HFFc6 (cell line): ENCODE measurements around the gene POLR1G. TPM values are rescaled to one million over a fixed set of nuclear protein-coding genes. Genes with fewer than 3 reads are reported as not detected.

Experiments used
- DNase-seq: peaks from one replicate; pipeline ENCODE4 v3.0.0-alpha.2; 2018
- H3K27ac Mint-ChIP-seq: 2 replicates; pipeline ENCODE4 v1.8.0; 2020; ENCODE audit warnings: mild to moderate bottlenecking, mixed read lengths
- H3K27me3 Mint-ChIP-seq: 2 replicates; pipeline ENCODE4 v1.8.0; 2021; ENCODE audit warnings: mild to moderate bottlenecking, moderate library complexity, mixed read lengths; ENCODE audit not compliant: insufficient read depth
- H3K36me3 Mint-ChIP-seq: 2 replicates; pipeline ENCODE4 v1.8.0; 2021; ENCODE audit warnings: low read depth, mixed read lengths
- H3K4me1 Mint-ChIP-seq: 2 replicates; pipeline ENCODE4 v1.8.0; 2020; ENCODE audit warnings: low read depth, mixed read lengths
- H3K4me3 Mint-ChIP-seq: 2 replicates; pipeline ENCODE4 v1.8.0; 2020; ENCODE audit warnings: mild to moderate bottlenecking, moderate library complexity, mixed read lengths
- H3K9me3 Mint-ChIP-seq: 2 replicates; pipeline ENCODE4 v1.8.0; 2020; ENCODE audit warnings: mild to moderate bottlenecking, mixed read lengths
- total RNA-seq, 6 experiments: library from RNA; stranded (reverse); fragmentation: NEBNext Ultra II Directional; extraction: Animal tissue kit (Norgen Biotek cat#: 25700); gene quantifications; 2 replicates in 1 of 6; 3 replicates in 5 of 6; pipeline ENCODE4 v1.2.3, GENCODE V29; 2021
- TF ChIP-seq, protein P1 (sequence below): fragments of 200-600 bp; sonication (generic); IDR thresholded peaks from 2 replicates; pipeline ENCODE4 v1.5.0; 2021; ENCODE audit warnings: antibody characterized with exemption, mild to moderate bottlenecking

Gene POLR1G
- total RNA-seq, 6 experiments from 2014 or later = 13.7 to 25.8 (median 15.1) TPM

DNA sequence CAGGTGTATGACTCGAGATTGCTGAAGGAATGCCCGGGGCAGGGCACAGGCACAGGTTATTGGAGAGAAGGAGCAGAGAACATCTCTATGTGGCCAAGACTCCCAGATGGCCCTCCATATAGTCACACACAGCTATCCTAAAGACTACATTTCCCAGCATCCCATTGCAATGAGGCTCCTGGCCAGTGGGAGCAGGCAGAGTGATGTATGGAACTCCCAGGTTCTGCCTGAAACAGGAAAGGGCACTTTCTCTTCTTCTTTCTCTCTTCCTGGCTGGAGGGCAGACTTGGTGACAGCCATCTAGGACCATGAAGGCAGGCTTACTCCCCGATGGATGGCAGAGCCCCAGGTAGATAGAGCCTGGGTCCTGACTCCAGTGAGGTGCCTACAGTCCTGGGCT is 15.1 kb upstream of the POLR1G start:
- DNase-seq = no peak
- no peaks in the 10 kb centered on the region for H3K36me3 Mint-ChIP-seq
- peaks cover 6% of the 10 kb centered on the region; the same call in 1 of the 2 replicates for H3K4me1 Mint-ChIP-seq
- no peak overlapping the region for H3K27ac Mint-ChIP-seq
- no peaks in the 10 kb centered on the region; the same call in 1 of the 2 replicates for H3K27me3 Mint-ChIP-seq
- TF ChIP-seq, protein P1, sequence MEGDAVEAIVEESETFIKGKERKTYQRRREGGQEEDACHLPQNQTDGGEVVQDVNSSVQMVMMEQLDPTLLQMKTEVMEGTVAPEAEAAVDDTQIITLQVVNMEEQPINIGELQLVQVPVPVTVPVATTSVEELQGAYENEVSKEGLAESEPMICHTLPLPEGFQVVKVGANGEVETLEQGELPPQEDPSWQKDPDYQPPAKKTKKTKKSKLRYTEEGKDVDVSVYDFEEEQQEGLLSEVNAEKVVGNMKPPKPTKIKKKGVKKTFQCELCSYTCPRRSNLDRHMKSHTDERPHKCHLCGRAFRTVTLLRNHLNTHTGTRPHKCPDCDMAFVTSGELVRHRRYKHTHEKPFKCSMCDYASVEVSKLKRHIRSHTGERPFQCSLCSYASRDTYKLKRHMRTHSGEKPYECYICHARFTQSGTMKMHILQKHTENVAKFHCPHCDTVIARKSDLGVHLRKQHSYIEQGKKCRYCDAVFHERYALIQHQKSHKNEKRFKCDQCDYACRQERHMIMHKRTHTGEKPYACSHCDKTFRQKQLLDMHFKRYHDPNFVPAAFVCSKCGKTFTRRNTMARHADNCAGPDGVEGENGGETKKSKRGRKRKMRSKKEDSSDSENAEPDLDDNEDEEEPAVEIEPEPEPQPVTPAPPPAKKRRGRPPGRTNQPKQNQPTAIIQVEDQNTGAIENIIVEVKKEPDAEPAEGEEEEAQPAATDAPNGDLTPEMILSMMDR = no peak
- H3K9me3 Mint-ChIP-seq = no peaks in the 10 kb centered on the region
- no peak overlapping the region for H3K4me3 Mint-ChIP-seq

DNA sequence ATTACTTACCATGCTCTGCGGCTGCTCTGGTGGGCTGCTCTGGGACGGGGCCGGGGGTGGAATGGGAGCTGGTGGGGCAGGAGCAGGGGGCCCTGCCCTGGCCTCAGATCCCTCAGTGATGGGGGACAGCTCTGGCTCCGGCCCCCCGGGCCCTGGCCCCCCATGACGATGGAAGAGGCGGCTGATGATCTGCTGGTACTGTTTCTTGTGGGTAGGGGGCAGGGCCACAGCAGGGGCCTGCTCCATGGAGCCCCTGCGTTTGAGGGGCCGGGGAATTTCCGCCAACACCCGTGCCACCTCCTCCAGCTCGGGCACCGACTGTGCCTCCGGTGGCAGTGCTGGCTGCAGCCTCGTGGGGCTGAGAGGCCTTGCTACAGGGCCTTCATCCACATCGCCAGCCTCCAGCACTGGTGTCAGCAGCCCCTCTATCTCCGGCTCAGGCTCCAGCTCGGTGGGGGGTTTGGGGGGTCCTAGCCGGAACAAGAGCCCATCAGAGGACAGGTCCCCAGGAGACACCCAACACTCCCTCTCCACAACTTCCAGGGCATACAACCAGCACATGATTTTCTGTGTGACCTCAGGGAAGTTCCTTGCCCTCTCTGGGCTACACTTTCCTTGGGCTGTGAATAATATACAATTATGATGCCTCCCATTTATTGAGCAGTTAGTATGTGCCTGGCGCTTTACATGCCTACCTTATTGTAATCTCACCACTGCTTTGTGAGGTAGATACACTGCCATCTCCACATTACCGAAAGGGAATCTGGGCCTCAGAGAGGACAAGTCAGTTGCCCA is 14.4 kb upstream of the POLR1G start:
- no peak overlapping the region for H3K27ac Mint-ChIP-seq

DNA sequence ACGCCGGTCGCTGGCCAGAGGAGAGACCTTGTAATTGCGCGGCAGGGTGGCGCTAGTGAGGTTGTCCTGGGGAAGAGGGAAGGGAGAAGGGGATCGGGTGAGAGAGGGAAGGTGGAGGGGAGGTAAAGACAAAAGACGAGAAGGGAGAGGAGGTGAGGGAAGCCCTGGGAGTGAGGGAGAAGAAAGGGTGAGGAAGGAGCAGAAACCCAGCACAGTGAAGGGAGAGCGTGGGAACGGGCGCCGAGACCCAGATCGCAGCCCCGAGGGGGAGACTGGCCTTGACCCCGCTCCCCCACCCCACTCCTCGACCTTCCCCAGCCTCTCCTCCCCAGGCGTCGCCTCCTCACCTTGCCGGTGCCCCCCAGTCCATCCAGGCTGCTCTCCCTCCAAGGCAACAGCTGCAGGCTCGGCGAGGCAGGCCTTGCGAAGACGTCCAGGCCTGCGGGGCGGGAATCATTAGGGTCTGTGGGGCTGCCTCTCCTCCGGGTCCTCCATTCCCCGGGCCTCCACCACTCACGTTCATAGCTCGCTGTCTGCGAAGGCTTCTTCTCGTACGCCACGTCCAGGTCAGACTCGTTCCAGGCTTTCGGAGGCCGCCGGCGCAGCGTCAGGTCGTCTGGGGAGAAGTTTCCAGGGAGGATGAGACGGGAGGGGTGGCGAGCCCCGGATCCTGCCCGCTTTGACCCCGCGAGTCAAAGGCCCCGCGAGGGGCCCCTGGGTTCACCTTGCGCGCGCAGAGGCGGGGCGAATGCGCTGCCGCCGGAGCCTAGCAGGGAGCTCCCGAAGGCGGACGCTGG is 10.4 kb upstream of the POLR1G start:
- H3K27ac Mint-ChIP-seq = no peak overlapping the region

More for the DNA sequence above, 14.4 kb upstream of the POLR1G start:
- Mint-ChIP-seq H3K4me3 (no peak overlapping the region), H3K36me3 (no peaks in the 10 kb centered on the region), H3K4me1 (0 out of 2 replicates have a peak, but pooled peaks cover 4% of the 10 kb centered on the region), H3K9me3 (no peaks in the 10 kb centered on the region), H3K27me3 (no peaks in the 10 kb centered on the region; the same call in 1 of the 2 replicates)
- DNase-seq = no peak
- TF ChIP-seq, protein P1 = no peak

GRCh38 chr19:45400192-45400591 is 6.3 kb upstream of the POLR1G start:
- H3K9me3 Mint-ChIP-seq = no peaks in the 10 kb centered on the region
- H3K4me3 Mint-ChIP-seq = no peak overlapping the region
- H3K27me3 Mint-ChIP-seq = peaks cover 4% of the 10 kb centered on the region; the same call in 1 of the 2 replicates
- no peak overlapping the region for H3K27ac Mint-ChIP-seq
- TF ChIP-seq, protein P1 = no peak
- DNase-seq = no peak
- no peaks in the 10 kb centered on the region for H3K36me3 Mint-ChIP-seq
- H3K4me1 Mint-ChIP-seq = peaks cover 39% of the 10 kb centered on the region

More for the DNA sequence above, 10.4 kb upstream of the POLR1G start:
- H3K27me3 Mint-ChIP-seq = no peaks in the 10 kb centered on the region; the same call in 1 of the 2 replicates
- H3K9me3 Mint-ChIP-seq = no peaks in the 10 kb centered on the region
- H3K36me3 Mint-ChIP-seq = no peaks in the 10 kb centered on the region
- no peak for DNase-seq
- H3K4me3 Mint-ChIP-seq = no peak overlapping the region
- TF ChIP-seq, protein P1 = no peak; the same call in 1 of the 2 replicates
- H3K4me1 Mint-ChIP-seq = peaks cover 10% of the 10 kb centered on the region

GRCh38 chr19:45401815-45402214 is 4.6 kb upstream of the POLR1G start:
- H3K36me3 Mint-ChIP-seq = no peaks in the 10 kb centered on the region
- no peak overlapping the region for H3K27ac Mint-ChIP-seq
- DNase-seq = no peak
- H3K27me3 Mint-ChIP-seq = peaks cover 14% of the 10 kb centered on the region
- peaks cover 46% of the 10 kb centered on the region for H3K4me1 Mint-ChIP-seq
- H3K9me3 Mint-ChIP-seq = no peaks in the 10 kb centered on the region
- TF ChIP-seq, protein P1 = no peak
- no peak overlapping the region for H3K4me3 Mint-ChIP-seq
